Stimulated activated CD8-positive, alpha-beta memory T cell treated with anti-CD3 and anti-CD28 coated beads, Interleukin-4, amount 100 ng/mL, for 48 hours (primary cell): Measurements from ENCODE around the gene RPL28.
"Not testable (repeated sequence)": the region's sequence is repeated elsewhere in the genome, so short reads cannot be mapped to it uniquely, and the experiment has no call there.

Experiments used
- DNase-seq: peaks from one replicate; pipeline ENCODE4 v3.0.0-alpha.2; 2020

The RPL28 gene

DNA sequence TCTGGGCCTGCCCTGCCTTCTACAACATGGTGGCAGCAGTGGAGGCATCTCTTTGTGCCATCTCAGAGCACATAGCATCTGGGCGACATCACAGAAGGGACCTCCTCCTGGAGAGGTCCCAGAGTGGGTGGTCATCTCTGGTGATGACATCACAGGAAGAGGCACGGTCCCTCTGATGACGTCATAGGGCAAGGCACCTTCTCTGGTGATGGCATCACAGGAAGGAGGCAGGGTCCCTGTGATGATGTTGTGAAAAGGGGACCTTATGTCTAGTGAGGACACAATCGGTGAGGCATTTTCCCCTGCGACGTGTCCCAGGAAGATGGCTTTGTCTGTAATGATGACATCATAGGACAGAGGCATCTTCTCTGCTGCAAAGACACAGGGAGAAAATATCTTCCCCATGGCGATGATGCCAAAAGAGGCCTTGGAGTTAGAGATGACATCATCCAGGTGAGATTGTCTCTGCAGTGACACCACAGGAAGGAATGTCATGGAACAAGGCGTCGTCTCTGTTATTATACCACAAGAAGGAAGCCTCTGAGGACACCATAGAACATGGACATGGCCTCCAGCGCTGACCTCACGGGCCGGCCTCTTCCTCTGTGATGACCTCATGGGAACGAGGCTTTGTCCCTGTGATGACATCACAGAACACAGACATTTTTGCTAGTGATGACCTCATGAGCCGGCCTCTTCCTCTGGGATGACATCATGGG is 46.7 kb downstream of the RPL28 start:
- no peak for DNase-seq

GRCh38 chr19:55433292-55433691 is 47.6 kb downstream of the RPL28 start:
- no peak for DNase-seq

- no peak for DNase-seq
These were observed 48.7 kb downstream of the RPL28 start for GRCh38 chr19:55434356-55434919.

GRCh38 chr19:55435020-55435419 is 49.3 kb downstream of the RPL28 start:
- DNase-seq = no peak

- no peak for DNase-seq
These were observed 51.1 kb downstream of the RPL28 start for GRCh38 chr19:55436847-55437246.

GRCh38 chr19:55437410-55437809 is 51.7 kb downstream of the RPL28 start:
- peak; percentile 56 for DNase-seq

DNA sequence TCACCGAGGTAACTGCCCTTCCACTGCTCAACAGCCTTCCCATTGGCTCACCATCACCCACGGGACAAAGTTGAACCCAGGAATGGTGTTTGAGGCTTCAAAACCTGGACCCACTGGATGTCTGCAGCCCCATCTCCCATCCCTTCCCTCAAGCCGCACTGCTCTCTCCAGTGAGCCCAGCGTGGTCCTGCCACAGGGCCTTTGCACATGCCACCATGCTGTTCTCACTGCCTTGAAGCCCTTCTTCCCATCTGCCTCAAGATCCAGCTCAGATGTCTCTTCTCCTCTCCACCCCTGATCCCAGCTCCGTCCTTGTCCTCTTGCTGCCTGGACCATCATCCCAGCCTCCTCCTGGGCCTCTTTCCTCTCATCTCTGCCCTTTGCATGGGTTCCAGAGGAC is 53.3 kb downstream of the RPL28 start:
- DNase-seq = no peak

DNA sequence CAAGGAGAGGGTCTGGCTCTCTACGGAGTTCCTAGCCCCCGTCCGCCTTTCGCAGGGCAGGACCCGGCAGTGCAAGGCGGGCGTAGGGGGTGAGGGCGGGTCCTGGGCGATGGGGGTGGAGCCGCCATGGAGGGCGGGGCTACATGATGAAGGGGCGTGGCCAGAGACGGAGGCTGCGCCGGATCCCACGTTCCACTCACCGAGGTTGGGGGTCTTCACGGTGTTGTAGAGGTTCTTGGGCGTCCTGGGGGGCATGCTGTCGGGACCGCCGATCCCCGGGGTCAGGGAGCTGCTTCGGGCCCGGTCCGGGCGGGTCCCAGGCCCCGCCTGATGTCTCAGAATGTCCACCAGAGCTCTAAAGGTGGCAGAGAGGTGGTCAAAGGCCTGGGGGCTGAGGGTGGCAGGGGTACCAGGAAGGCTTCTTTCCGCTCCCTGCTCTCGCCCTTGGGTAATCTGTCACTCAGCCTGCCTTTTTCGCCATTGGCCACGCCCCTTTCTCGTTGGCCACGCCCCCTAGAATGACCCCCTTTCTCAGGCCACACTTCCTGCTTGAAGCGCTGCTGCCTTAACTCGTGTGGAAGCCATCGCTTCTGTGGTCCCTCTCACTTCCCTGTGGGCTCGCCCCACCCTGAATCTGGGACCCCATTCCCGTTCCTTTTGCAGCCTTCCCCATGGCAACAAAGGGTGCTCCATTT is 54.8 kb downstream of the RPL28 start:
- DNase-seq = peak; percentile 67

- no peak for DNase-seq
These were observed 55.6 kb downstream of the RPL28 start for GRCh38 chr19:55441319-55441691.

DNA sequence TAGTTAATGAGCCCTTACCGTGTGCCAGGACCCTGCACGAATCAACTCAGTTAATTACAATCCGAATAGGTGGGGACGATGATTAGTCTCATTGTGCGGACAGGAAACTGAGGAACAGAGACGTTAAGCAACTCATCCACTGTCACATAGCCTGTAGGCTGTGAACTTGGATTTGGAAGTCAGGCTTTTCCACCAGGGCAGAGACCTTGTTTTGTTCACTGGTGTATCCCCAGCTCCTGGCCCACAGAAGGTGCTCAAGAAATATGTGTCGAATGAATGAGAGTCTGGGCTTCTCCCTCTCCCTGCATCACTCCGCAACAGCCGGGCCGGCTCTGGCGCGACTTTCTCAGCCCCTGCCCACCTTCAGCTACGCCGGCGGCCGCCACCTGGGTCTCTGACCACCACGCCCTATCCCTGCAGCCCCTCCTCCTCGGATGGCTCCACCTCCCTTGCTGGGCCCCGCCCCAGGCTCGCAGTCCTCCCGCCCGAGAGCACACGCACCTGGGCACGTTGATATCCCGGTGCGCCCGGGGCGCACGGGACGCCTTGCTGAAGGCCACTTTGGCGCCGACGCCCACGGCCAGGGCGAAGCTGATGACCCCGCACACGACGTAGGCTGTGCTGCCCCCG is 56.1 kb downstream of the RPL28 start:
- DNase-seq = peak; percentile 50

DNA sequence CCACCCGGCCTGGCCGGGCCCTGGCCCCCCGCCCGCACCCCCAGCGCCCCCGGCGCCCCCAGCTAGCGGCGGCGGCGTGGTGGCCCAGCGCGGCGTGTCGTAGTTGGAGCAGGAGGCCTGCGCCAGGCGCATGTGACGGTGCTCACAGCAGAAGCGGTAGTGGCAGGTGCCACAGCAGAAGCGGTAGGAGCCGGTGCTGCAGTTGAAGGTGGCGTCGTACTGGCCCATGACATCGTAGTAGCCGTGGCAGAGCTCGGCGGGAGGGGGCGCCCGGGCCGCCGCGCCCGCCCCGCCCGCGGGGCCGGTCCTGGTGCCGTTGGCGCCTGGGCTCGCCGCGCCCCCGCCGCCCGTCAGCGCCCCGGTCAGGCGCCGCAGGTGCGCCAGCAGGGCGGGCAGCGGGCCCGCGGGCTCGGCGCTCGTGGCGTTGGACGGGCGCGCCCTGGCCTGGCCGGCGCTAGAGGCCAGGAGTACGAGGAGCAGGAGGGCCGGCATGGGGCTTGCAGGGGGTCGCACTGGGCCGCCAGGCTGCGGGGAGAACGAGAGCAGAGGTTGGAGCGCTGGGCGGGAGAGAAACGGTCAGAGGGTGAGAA is 56.7 kb downstream of the RPL28 start:
- no peak for DNase-seq

- no peak for DNase-seq
These were observed 57.5 kb downstream of the RPL28 start, which contains the start of gene SHISA7 for GRCh38 chr19:55443045-55443823. Gene SHISA7 (minus strand): TSS chr19:55443300. CDS start chr19:55442863, 437 bp downstream.

DNA sequence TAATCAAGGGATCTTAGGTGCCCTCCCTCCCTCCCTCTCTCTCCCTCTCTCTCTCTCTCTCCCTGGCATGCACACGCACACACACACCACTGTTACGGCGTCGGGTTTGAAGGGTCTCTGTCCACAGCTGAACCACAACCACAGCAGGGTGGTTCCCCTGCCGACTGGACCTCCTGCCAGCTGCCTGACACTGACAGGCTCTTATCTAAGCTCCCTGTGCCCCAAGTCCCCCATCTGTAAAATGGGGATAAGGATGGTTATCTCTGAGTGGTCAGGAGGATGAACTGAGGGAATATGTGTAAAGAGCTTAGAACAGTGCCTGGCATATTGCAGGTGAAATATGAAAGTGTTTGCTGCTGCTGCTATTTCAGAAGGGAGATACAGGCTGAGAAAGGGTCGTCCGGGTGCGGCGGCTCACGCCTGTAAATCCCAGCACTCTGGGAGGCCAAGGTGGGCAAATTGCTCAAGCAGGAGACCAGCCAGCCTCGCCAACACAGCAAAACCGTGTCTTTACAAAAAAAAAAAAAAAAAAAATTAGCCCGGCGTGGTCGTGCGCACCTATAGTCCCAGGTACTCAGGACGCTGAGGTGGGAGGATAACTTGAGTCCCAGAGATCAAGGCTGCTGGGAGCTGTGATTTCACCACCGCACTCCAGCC is 58.2 kb downstream of the RPL28 start:
- no peak for DNase-seq

DNA sequence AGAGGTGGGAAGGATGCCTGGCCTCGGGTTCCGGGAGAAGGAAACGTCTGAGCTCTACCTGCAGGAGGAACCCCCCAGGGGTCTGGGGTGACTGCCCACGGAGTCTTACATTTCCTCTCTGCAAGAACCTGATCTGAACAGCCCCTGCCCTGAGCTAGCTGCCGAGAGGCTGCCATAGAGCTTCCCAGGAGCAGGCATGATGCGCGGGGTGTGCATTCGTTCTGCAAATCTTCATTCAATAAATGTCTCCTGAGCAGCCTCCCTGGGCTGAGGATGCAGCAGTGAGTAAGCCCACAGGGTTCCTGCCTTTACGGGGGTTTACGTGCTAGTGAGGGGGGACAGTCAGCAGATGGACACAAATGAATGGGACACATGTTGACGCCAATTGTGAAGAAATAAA is 58.9 kb downstream of the RPL28 start:
- no peak for DNase-seq

- DNase-seq = no peak
These were observed 60.3 kb downstream of the RPL28 start for GRCh38 chr19:55446060-55446459.

GRCh38 chr19:55447421-55448174 is 61.9 kb downstream of the RPL28 start:
- DNase-seq = no peak

DNA sequence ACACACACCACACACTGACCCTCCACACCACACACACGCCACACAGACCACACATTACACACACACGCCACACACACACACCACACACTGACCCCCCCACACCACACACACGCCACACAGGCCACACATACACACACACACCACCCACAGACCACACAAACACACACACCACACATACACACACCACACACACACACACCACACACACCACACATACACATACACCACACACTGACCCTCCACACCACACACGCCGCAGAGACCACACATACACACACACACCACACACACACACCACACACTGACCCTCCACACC is 62.4 kb downstream of the RPL28 start:
- not testable (repeated sequence) for DNase-seq

- no peak for DNase-seq
These were observed 63.7 kb downstream of the RPL28 start for GRCh38 chr19:55449469-55449868.

DNA sequence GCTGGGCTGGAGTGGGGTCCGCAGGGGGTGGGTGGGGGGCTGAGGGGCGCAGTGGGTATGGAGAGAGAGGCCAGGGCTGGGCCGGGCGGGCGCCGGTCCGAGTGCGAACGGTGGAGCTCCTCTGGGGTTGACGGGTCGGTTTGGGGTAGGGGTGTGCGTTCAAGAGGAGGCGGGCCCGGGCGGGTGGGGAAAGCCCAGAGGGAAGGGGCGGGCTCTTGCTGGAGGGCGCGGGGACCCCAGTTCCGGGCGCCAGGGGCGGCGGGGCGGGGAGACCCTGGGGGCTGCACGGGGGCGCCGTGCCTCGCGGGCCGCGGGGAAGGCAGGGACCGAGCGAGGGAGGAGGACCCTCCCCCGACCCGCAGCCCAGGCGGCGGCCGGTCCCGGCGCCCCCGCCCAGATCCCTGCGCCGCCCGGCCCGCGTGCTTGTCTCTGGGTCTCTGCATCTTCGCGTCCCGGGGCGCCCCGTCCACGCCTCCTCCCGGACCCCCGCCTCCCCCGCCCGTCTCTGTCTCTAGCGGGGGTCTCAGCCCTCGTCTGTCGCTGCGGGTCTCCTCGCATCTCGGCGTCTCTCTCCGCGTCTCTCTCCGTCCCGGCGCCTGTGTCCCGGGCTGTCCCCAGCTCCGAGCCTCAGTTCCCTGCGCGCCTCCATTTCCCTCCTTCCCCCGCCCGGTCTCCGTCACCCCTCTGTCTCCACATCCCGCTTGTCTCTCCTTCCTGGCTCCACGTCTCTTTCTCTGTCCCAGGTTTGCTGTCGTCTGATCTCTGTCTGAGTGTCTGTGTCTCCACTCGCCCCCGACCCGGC is 65.6 kb downstream of the RPL28 start:
- DNase-seq = no peak

GRCh38 chr19:55451965-55452748 is 66.4 kb downstream of the RPL28 start:
- DNase-seq = no peak
